ENCODE results near the gene KDM7A. TPM values are rescaled to one million over a fixed set of nuclear protein-coding genes. Genes with fewer than 3 reads are reported as not detected.

The KDM7A gene
- total RNA-seq (2013; cell fraction: nucleolus; rRNA removed): 18.0 and 19.6 TPM in 2 replicates
- total RNA-seq (2014; rRNA removed) (0.76 and 0.96 TPM in 2 replicates), total RNA-seq (2014; rRNA removed; fragmentation: Illumina TruSeq; extraction: Trizol) (0.64 and 0.81 TPM in 2 replicates), total RNA-seq (2021) (0.95 and 1.5 TPM in 2 replicates), polyA plus RNA-seq (2011; rRNA removed) (0.87 and 1.0 TPM in 2 replicates), polyA plus RNA-seq (2014; fragmentation: Illumina TruSeq; extraction: Trizol) (0.68 and 0.79 TPM in 2 replicates), polyA plus RNA-seq (2014; fragmentation: Nextera tagmentation; extraction: Ambion mirVana) (under 1 TPM; 0.07 to 0.16 TPM), polyA plus RNA-seq (2014; rRNA removed) (0.75 and 0.86 TPM in 2 replicates), polyA plus RNA-seq (2016; fragmentation: Nextera tagmentation; extraction: Ambion mirVana) (under 1 TPM; 0.19 to 0.32 TPM), polyA minus RNA-seq (2011; rRNA and poly(A)+ RNA removed) (2.7 and 4.2 TPM in 2 replicates), Bru-seq, nascent RNA (percentile 53 among the genes with signal in this experiment), BruChase-seq, experiment 1, labeled RNA remaining after a 6-hour chase (percentile 41 among the genes with signal in this experiment), BruChase-seq, experiment 2, labeled RNA remaining after a 2-hour chase (percentile 48 among the genes with signal in this experiment)
- polyA plus RNA-seq (2011; ENCODE audit: low read depth): 0.52 TPM
- 0.90 and 0.92 TPM in 2 replicates for polyA plus RNA-seq (2011; cell fraction: cytosol; rRNA removed)
- polyA plus RNA-seq (2011; cell fraction: nucleus; rRNA removed): 2.2 and 3.8 TPM in 2 replicates
- polyA plus RNA-seq (2012): 0.81 and 1.3 TPM in 2 replicates
- polyA minus RNA-seq (2011; cell fraction: cytosol; rRNA and poly(A)+ RNA removed): 0.40 and 0.83 TPM in 2 replicates
- polyA minus RNA-seq (2011; cell fraction: nucleus; rRNA and poly(A)+ RNA removed): 0.97 and 2.0 TPM in 2 replicates
- long read RNA-seq, experiment 1, partial matches to known transcripts: 1 of 1 reads
- long read RNA-seq, experiment 1, other reads (novel, unspliced or antisense): 0 of 1 reads
- long read RNA-seq, experiment 2, partial matches to known transcripts: 1 of 1 reads
- long read RNA-seq, experiment 2, other reads (novel, unspliced or antisense): 0 of 1 reads

GRCh38 chr7:140176811-140177702 is at the start of gene KDM7A:
KDM7A (minus strand) TSS chr7:140176983; CDS start chr7:140176937, 46 bp downstream.
- Histone ChIP-seq H2AFZ (ENCODE audit: control insufficient read depth, low read depth, low read length) (peak within 1 kb of the TSS; percentile 82), H3K27ac (ENCODE audit: control insufficient read depth, insufficient read depth) (no peak within 1 kb of the TSS), H3K27me3 (replicated peaks in 1 of 2; ENCODE audit: control insufficient read depth in 2 of 2, insufficient read depth in 2 of 2, low read length in 1 of 2) (peaks cover 0 to 4% of the 10 kb centered on the region in 2 experiments; a peak in 1 of 4 replicates), H3K36me3 (ENCODE audit: control insufficient read depth in 2 of 2, insufficient read depth in 2 of 2, low read length in 1 of 2) (no peaks in the 10 kb centered on the region), H3K9me3 (replicated peaks; ENCODE audit: control insufficient read depth, insufficient read depth, low read length) (peaks cover 3% of the 10 kb centered on the region; the same call in 2 of the 3 replicates), H3K9ac (ENCODE audit: control insufficient read depth, insufficient read depth, low read length) (peak within 1 kb of the TSS; percentile 60), H4K20me1 (ENCODE audit: control insufficient read depth, insufficient read depth) (no peaks in the 10 kb centered on the region), H3K4me3 (peak within 1 kb of the TSS; percentile 77), H3K4me1 (ENCODE audit: control insufficient read depth, insufficient read depth, low read length) (0 out of 2 replicates have a peak, but pooled peaks cover 4% of the 10 kb centered on the region), H3K79me2 (ENCODE audit: control insufficient read depth, insufficient read depth, low read length) (no peaks in the 10 kb centered on the region), H3K4me2 (ENCODE audit: control insufficient read depth, insufficient read depth) (peak within 1 kb of the TSS; percentile 97)
- in situ Hi-C loops (cut with MboI): no loop called here
- ChIA-PET RAD21 (ENCODE audit: unreplicated experiment) (interaction anchor here (0.6 to 1.6 kb wide), 4 partner anchors 33 to 300 kb away, joined by 3 to 5 read pairs (median 4); partner anchors contain the start of gene PARP12), SMC1A (ENCODE audit: uncharacterized antibody, unreplicated experiment) (no interaction called here), CTCF (interaction anchor here (0.6 to 1.2 kb wide), 4 partner anchors 29 to 476 kb away, joined by 3 to 4 read pairs (median 3); no protein-coding TSS in a partner anchor), POLR2A (interaction anchor here (0.6 to 0.7 kb wide), 3 partner anchors 33 to 530 kb away, joined by 3 to 5 read pairs (median 3); no protein-coding TSS in a partner anchor)
- 3% methylated on average over 102 of the region's 132 CpGs for WGBS (ENCODE audit: insufficient coverage, insufficient replicate concordance, low lambda C conversion rate, missing lambda C conversion rate)
- intact Hi-C loops (cut with micrococcal nuclease; ENCODE audit: unreplicated experiment): loop anchor here (5.0 kb wide), 1 partner anchor 300 kb away; the partner anchor contains the start of gene MKRN1
- FAIRE-seq (no peak), ATAC-seq (peak; percentile 85), DNase-seq (ENCODE audit: low read depth, low spot score) (peak; percentile 25)
- BruUV-seq (replicated peaks): no TSS peak
- TF ChIP-seq GATAD2B (conservative IDR thresholded peaks at IDR 0.05; ENCODE audit: low read depth) (peak; percentile 65; the same call in 1 of the 2 replicates), SRF (IDR thresholded peaks at IDR 0.05; ENCODE audit: low read depth in 2 of 2, low read length in 2 of 2) (peak in 1 of 2 experiments; percentile 78; a peak in 1 of 4 replicates), SMAD5 (IDR thresholded peaks at IDR 0.05; ENCODE audit: low read depth) (no peak), DPF2 (IDR thresholded peaks at IDR 0.05) (peak; percentile 38), NRF1 (conservative IDR thresholded peaks at IDR 0.05; ENCODE audit: low read depth, low read length) (peak; percentile 44), NR2C2 (IDR thresholded peaks at IDR 0.05; ENCODE audit: borderline replicate concordance, control insufficient read depth, insufficient read length, low read depth) (no peak), EGR1 (IDR thresholded peaks at IDR 0.05; ENCODE audit: borderline replicate concordance in 1 of 2, low read depth in 2 of 2, low read length in 2 of 2) (peak; percentile 62 to 97), TBL1XR1 (IDR thresholded peaks at IDR 0.05; ENCODE audit: low read depth, low read length) (peak; percentile 40; the same call in 1 of the 2 replicates), BHLHE40 (IDR thresholded peaks at IDR 0.05; ENCODE audit: borderline replicate concordance in 1 of 2, low read depth in 2 of 2, low read length in 1 of 2) (peak; percentile 68 to 89; a peak in 3 of 4 replicates), ZNF24 (IDR thresholded peaks at IDR 0.05) (peak; percentile 22; the same call in 1 of the 2 replicates), NFIC (IDR thresholded peaks at IDR 0.05; ENCODE audit: low read depth, low read length) (no peak), POLR2A (IDR thresholded peaks at IDR 0.05; ENCODE audit: low read depth, low read length) (peak; percentile 70; the same call in 1 of the 2 replicates), SP1 (IDR thresholded peaks at IDR 0.05; ENCODE audit: low read depth, low read length) (peak; percentile 5), BACH1 (IDR thresholded peaks at IDR 0.05; ENCODE audit: borderline replicate concordance) (peak; percentile 86), MYC (IDR thresholded peaks at IDR 0.05; ENCODE audit: insufficient read depth, insufficient read length, insufficient replicate concordance, low read length, severe bottlenecking) (no peak), EED (IDR thresholded peaks at IDR 0.05; ENCODE audit: low read depth) (0 out of 2 replicates have a peak, but pooled peaks have one; percentile 21), RCOR1 (conservative IDR thresholded peaks at IDR 0.05; ENCODE audit: low read depth, low read length) (0 out of 2 replicates have a peak, but pooled peaks have one; percentile 59), MEF2A (IDR thresholded peaks at IDR 0.05; ENCODE audit: insufficient read depth, low read depth, low read length) (0 out of 2 replicates have a peak, but pooled peaks have one; percentile 14), LARP7 (IDR thresholded peaks at IDR 0.05) (0 out of 2 replicates have a peak, but pooled peaks have one; percentile 53), MAX (IDR thresholded peaks at IDR 0.05; ENCODE audit: low read depth, low read length) (peak; percentile 53)

Data from GM12878 (cell line).